ENCODE measurements around the gene CEP170. TPM values are rescaled to one million over a fixed set of nuclear protein-coding genes. Genes with fewer than 3 reads are reported as not detected.

CEP170 gene
- 61.1 and 67.3 TPM in 2 replicates for total RNA-seq

GRCh38 chr1:243254927-243255790 lies at the start of gene CEP170:
TSS of gene CEP170 (minus strand) at chr1:243255281. CDS start at chr1:243225280, 30,001 bp downstream.

DNA sequence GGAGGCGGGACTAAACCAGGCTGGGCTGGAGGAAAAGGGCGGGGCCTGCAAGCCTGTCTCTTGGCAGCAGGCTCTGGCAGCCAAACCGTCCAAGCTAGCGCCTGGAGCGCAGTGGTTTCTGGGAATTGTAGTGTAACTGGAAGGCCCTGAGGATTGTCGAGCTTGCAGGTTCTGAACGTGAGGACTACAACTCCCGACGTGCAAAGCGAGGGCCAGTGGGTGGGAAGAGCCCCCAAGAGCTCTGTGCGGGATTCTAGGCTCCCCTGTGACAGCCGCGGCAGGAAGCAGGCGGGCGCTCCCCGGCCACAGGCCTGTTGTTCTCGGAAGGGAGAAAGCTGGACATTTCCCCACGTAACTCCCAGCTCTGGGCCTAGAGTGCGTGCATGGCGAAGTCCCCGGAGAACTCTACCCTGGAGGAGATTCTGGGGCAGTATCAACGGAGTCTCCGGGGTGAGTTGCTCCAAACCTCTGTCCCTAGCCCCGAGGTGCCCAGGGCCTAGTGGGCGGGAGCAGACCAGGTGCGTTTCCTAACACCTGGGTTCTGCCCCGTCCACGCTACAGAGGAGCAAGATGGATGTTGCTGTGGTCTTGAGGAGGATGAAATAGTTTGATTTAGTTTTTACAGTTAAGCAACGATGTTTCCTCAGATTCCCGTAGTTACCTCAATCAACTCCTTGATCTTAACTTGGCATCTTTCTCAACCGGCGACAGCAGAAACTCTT lies 871 bp upstream of the CEP170 start, which contains the start of gene SDCCAG8:
Gene SDCCAG8 (plus strand): TSS at position 251 of the 722 bp plus-strand sequence. CDS start 133 bp downstream, at position 384.

Other genes with a start within 250 kb of the CEP170 start
- 16.6 and 24.5 TPM in 2 replicates for gene SDCCAG8, start 760 bp upstream of the CEP170 start, total RNA-seq